ENCODE data around the gene SH3RF3.

The SH3RF3 gene

GRCh38 chr2:109418716-109419115 lies 289.7 kb downstream of the SH3RF3 start:
- DNase-seq (ENCODE audit: low spot score) = no peak

- no peak for DNase-seq (ENCODE audit: low spot score)
Measured at GRCh38 chr2:109419171-109419756, 290.3 kb downstream of the SH3RF3 start.

GRCh38 chr2:109419960-109420370 lies 291.0 kb downstream of the SH3RF3 start:
- DNase-seq (ENCODE audit: low spot score) = no peak

GRCh38 chr2:109421101-109421500 lies 292.1 kb downstream of the SH3RF3 start:
- DNase-seq (ENCODE audit: low spot score) = no peak

- no peak for DNase-seq (ENCODE audit: low spot score)
Measured at GRCh38 chr2:109421642-109422041, 292.6 kb downstream of the SH3RF3 start.

GRCh38 chr2:109422071-109422757 lies 293.2 kb downstream of the SH3RF3 start:
- DNase-seq (ENCODE audit: low spot score) = no peak

GRCh38 chr2:109422758-109423500 lies 293.9 kb downstream of the SH3RF3 start:
- no peak for DNase-seq (ENCODE audit: low spot score)

- no peak for DNase-seq (ENCODE audit: low spot score)
Measured at GRCh38 chr2:109423556-109424359, 294.8 kb downstream of the SH3RF3 start.

GRCh38 chr2:109425411-109425810 lies 296.4 kb downstream of the SH3RF3 start:
- DNase-seq (ENCODE audit: low spot score) = no peak

GRCh38 chr2:109427661-109428091 lies 298.7 kb downstream of the SH3RF3 start:
- no peak for DNase-seq (ENCODE audit: low spot score)

GRCh38 chr2:109428281-109428680 lies 299.3 kb downstream of the SH3RF3 start:
- DNase-seq (ENCODE audit: low spot score) = no peak

- no peak for DNase-seq (ENCODE audit: low spot score)
Measured at GRCh38 chr2:109428841-109429566, 300.0 kb downstream of the SH3RF3 start.

GRCh38 chr2:109429567-109430328 lies 300.7 kb downstream of the SH3RF3 start:
- DNase-seq (ENCODE audit: low spot score) = no peak

- DNase-seq (ENCODE audit: low spot score) = no peak
Measured at GRCh38 chr2:109430329-109430636, 301.3 kb downstream of the SH3RF3 start.

GRCh38 chr2:109432421-109432820 lies 303.4 kb downstream of the SH3RF3 start:
- DNase-seq (ENCODE audit: low spot score) = no peak

GRCh38 chr2:109433486-109433885 lies 304.5 kb downstream of the SH3RF3 start:
- DNase-seq (ENCODE audit: low spot score) = no peak

- DNase-seq (ENCODE audit: low spot score) = no peak
Measured at GRCh38 chr2:109433926-109434325, 304.9 kb downstream of the SH3RF3 start.

- DNase-seq (ENCODE audit: low spot score) = no peak
Measured at GRCh38 chr2:109434351-109434750, 305.3 kb downstream of the SH3RF3 start.

- DNase-seq (ENCODE audit: low spot score) = no peak
Measured at GRCh38 chr2:109435066-109435690, 306.2 kb downstream of the SH3RF3 start.

- DNase-seq (ENCODE audit: low spot score) = no peak
Measured at GRCh38 chr2:109435901-109436598, 307.0 kb downstream of the SH3RF3 start.
